GM18508 (cell line): ENCODE results near the gene IER2.
"Not testable (repeated sequence)": the region's sequence is repeated elsewhere in the genome, so short reads cannot be mapped to it uniquely, and the experiment has no call there.

Experiments used
- ATAC-seq: cut with Tn5 transposase; IDR thresholded peaks from one replicate; pipeline ENCODE4 v1.9.1; 2021; ENCODE audit warnings: moderate number of reproducible peaks; ENCODE audit not compliant: insufficient read depth, unreplicated experiment

IER2 gene

DNA sequence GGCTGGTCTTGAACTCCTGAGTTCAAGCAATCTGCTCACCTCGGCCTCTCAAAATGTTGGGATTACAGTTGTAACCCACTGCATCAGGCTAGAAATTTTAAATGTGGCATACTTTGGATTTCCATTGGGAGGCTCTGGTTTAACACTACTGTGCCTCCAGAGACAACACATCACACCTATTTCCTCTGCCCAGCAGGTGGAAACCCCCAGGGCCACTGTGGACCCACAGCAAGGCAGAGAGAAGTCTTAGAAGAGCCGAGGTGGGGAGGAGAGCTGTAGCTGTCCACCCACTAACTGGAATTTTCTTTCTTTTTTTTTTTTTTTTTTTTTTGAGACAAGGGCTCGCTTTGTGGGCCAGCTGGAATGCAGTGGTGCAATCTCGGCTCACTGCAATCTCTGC, 39.4 kb downstream of the IER2 start:
- ATAC-seq, result no peak

GRCh38 chr19:13190781-13191540, 40.8 kb downstream of the IER2 start:
- no peak for ATAC-seq

DNA sequence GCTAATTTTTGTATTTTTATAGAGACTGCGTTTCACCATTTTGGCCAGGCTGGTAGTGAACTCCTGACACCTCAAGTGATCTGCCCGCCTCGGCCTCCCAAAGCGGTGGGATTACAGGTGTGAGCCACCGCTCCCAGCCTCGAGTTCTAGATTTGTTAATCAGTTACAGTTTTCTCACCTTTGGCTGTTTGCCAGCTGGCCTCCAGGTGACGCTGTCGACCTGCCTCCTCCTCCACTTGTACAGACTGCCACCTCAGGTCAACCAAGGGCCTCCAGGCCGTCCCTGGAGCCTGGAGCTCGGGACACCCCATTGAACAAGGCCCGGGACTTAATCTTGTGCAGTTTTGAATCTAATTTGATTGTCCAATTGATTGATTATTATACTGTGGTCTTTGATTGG, 45.5 kb downstream of the IER2 start:
- no peak for ATAC-seq

- no peak for ATAC-seq
These were observed 48.4 kb downstream of the IER2 start for GRCh38 chr19:13198634-13199033.

DNA sequence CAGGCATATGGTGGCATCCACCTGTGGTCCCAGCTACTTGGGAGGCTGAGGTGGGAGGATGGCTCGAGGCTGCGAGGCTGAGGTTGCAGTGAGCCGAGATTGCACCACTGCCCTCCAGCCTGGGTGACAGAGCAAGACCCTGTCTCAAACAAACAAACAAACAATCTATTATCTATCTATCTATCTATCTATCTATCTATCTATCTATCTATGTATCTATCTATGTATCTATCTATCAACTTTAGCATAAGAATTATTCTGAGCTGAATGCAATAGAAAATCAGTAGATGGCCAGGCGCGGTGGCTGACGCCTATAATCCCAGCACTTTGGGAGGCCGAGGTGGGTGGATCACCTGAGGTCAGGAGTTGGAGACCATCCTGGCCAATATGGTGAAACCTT, 51.9 kb downstream of the IER2 start:
- not testable (repeated sequence) for ATAC-seq
